ENCODE data around the gene IRF1.

DNA sequence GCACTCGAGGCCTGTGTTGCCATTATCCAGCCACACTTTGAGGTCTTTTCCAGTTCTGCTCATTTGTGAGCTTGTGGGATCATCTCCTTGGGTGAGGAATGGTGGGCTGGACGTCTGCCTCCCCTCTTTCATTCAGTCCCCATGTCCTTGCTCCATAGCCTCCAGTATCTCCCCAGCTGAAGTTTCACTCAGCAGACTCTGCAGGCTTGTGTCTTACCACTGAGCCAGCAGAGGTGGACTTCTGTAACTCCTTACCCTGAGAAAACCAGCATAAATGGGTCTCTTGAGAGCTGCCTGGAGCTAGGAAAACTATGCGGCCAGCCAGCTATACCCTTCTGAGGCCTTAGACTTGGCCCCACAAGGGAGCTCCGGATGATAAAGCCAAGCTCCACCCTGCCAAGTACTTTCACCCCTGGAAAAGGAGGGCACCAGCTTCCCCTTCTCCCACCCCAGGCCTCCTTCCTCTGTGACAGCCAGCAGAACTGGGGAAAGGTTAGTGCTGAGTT is 12.2 kb downstream of the IRF1 start:
- TF ChIP-seq, protein P1, sequence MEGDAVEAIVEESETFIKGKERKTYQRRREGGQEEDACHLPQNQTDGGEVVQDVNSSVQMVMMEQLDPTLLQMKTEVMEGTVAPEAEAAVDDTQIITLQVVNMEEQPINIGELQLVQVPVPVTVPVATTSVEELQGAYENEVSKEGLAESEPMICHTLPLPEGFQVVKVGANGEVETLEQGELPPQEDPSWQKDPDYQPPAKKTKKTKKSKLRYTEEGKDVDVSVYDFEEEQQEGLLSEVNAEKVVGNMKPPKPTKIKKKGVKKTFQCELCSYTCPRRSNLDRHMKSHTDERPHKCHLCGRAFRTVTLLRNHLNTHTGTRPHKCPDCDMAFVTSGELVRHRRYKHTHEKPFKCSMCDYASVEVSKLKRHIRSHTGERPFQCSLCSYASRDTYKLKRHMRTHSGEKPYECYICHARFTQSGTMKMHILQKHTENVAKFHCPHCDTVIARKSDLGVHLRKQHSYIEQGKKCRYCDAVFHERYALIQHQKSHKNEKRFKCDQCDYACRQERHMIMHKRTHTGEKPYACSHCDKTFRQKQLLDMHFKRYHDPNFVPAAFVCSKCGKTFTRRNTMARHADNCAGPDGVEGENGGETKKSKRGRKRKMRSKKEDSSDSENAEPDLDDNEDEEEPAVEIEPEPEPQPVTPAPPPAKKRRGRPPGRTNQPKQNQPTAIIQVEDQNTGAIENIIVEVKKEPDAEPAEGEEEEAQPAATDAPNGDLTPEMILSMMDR (IDR thresholded peaks at IDR 0.05), result no peak
- TF ChIP-seq POLR2A (IDR thresholded peaks at IDR 0.05), result no peak

Data from thyroid gland (tissue), 4 donors.